Measurements from ENCODE around the gene SYNDIG1L.

DNA sequence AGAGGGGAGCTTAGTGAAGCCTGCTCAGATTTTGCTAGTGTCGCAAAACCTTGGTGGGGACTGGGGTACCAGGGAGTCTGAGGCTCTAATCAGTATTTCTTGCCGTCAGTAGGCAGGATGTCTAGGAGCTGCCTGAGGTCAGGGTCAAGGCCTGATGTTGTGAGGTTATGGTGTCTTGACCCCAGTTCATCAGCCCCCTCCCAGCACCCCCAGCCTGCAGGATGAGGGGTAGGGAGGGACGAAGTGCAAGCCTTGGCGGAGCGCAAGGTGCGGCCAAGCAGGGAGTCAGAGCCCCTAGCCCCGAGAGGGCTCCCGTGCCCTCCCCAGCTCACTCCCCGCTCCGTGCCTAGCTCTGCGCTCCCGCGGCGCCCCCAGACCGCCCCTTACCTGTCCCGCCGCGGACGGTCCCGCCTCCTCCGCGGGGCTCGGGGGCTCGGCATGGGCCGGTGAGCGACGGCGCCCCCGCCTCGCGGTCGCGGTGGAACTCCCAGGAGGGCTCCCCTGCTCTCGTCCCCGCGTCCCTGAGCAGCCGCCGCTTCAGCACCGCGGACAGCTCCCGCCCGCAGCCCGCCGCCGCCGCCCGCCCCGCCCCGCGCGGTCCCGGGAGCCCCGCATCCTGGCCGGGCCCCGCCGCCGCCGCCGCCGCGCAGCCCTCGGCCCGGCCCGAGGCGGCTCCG, 347 bp downstream of the SYNDIG1L start:
- TF ChIP-seq POLR2AphosphoS5 (IDR thresholded peaks at IDR 0.05; ENCODE audit: low read depth, low read length) (no peak), NPAS2 (CRISPR knock-in tag; IDR thresholded peaks at IDR 0.05; ENCODE audit: borderline replicate concordance) (no peak), KLF15 (CRISPR knock-in tag; IDR thresholded peaks at IDR 0.05; ENCODE audit: borderline replicate concordance) (no peak), ZNF331 (CRISPR knock-in tag; IDR thresholded peaks at IDR 0.05) (0 out of 2 replicates have a peak, but pooled peaks have one; percentile 63), CBX5 (CRISPR knock-in tag; IDR thresholded peaks at IDR 0.05; ENCODE audit: borderline replicate concordance) (no peak), ATRX (CRISPR knock-in tag; IDR thresholded peaks at IDR 0.05; ENCODE audit: borderline replicate concordance) (no peak), RFX3 (CRISPR knock-in tag; IDR thresholded peaks at IDR 0.05) (no peak)
- TF ChIP-seq, protein P1, sequence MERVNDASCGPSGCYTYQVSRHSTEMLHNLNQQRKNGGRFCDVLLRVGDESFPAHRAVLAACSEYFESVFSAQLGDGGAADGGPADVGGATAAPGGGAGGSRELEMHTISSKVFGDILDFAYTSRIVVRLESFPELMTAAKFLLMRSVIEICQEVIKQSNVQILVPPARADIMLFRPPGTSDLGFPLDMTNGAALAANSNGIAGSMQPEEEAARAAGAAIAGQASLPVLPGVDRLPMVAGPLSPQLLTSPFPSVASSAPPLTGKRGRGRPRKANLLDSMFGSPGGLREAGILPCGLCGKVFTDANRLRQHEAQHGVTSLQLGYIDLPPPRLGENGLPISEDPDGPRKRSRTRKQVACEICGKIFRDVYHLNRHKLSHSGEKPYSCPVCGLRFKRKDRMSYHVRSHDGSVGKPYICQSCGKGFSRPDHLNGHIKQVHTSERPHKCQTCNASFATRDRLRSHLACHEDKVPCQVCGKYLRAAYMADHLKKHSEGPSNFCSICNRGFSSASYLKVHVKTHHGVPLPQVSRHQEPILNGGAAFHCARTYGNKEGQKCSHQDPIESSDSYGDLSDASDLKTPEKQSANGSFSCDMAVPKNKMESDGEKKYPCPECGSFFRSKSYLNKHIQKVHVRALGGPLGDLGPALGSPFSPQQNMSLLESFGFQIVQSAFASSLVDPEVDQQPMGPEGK (CRISPR knock-in tag; IDR thresholded peaks at IDR 0.05): no peak
- TF ChIP-seq, protein P2, sequence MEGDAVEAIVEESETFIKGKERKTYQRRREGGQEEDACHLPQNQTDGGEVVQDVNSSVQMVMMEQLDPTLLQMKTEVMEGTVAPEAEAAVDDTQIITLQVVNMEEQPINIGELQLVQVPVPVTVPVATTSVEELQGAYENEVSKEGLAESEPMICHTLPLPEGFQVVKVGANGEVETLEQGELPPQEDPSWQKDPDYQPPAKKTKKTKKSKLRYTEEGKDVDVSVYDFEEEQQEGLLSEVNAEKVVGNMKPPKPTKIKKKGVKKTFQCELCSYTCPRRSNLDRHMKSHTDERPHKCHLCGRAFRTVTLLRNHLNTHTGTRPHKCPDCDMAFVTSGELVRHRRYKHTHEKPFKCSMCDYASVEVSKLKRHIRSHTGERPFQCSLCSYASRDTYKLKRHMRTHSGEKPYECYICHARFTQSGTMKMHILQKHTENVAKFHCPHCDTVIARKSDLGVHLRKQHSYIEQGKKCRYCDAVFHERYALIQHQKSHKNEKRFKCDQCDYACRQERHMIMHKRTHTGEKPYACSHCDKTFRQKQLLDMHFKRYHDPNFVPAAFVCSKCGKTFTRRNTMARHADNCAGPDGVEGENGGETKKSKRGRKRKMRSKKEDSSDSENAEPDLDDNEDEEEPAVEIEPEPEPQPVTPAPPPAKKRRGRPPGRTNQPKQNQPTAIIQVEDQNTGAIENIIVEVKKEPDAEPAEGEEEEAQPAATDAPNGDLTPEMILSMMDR (CRISPR knock-in tag; IDR thresholded peaks at IDR 0.05): no peak
